Fibroblast of pulmonary artery (primary cell): ENCODE results near the gene PPOX.

Source experiments
- DNase-seq: peaks from one replicate; pipeline ENCODE4 v3.0.0-alpha.2; 2010; ENCODE audit warnings: low read depth
- H3K4me3 ChIP-seq: replicated peaks from 2 replicates; pipeline ENCODE4 v1.5.1; 2011; ENCODE audit warnings: low read depth, mild to moderate bottlenecking, control low read depth, low read length, moderate library complexity
- CTCF ChIP-seq: IDR thresholded peaks from 2 replicates; pipeline ENCODE4 v1.5.1; 2011; ENCODE audit warnings: mild to moderate bottlenecking, control low read depth, low read length, inconsistent platforms; ENCODE audit errors: missing control alignments

PPOX gene

GRCh38 chr1:161171191-161171590 is 5.0 kb downstream of the PPOX start:
- peak; percentile 30 for TF ChIP-seq CTCF
- DNase-seq: no peak

GRCh38 chr1:161171696-161172095 is 5.5 kb downstream of the PPOX start:
- DNase-seq: no peak
- no peak overlapping the region for H3K4me3 ChIP-seq
- TF ChIP-seq CTCF: no peak

More at GRCh38 chr1:161171191-161171590, 5.0 kb downstream of the PPOX start:
- no peak overlapping the region for H3K4me3 ChIP-seq

GRCh38 chr1:161172349-161172748 is 6.1 kb downstream of the PPOX start:
- H3K4me3 ChIP-seq: no peak overlapping the region
- no peak for TF ChIP-seq CTCF
- no peak for DNase-seq

GRCh38 chr1:161172776-161173376 is 6.7 kb downstream of the PPOX start:
- no peak overlapping the region for H3K4me3 ChIP-seq
- no peak for TF ChIP-seq CTCF
- peak; percentile 86 for DNase-seq

GRCh38 chr1:161173711-161174110 is 7.5 kb downstream of the PPOX start:
- no peak for DNase-seq
- H3K4me3 ChIP-seq: no peak overlapping the region
- TF ChIP-seq CTCF: no peak

- H3K4me3 ChIP-seq: no peak overlapping the region
- no peak for TF ChIP-seq CTCF
- no peak for DNase-seq
Observed at GRCh38 chr1:161174911-161175310, 8.7 kb downstream of the PPOX start.

- DNase-seq: no peak
- H3K4me3 ChIP-seq: peak overlapping the region; percentile 98
- TF ChIP-seq CTCF: no peak
Observed at GRCh38 chr1:161175771-161176453, 9.7 kb downstream of the PPOX start.
